GM18526 (cell line): ENCODE results near the gene CST6.

ENCODE experiments used
- POLR2A ChIP-seq: IDR thresholded peaks from 3 replicates; pipeline ENCODE4 v1.6.1; 2011; ENCODE audit not compliant: insufficient read length; ENCODE audit errors: extremely low read depth

Gene CST6

DNA sequence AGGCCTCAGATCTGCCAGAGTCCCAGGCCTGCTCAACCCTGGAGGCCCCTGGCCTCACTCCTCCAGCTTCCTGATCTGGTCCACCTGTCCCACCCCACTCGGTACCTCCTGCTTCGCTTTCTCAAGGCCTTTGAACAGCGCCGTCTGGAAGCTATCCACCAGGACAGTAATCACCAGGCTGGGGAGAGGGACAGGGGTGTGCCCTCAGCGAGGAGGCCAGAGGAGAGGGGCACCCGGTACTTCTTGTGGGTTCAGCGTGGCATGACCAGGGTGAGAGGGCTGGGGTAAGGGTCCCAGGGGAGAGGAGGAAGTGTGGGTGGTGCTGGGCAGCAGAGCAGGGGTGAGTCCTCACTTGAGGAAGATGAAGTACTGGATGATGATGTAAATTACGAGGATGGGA lies 8.4 kb downstream of the CST6 start:
- no peak for TF ChIP-seq POLR2A

DNA sequence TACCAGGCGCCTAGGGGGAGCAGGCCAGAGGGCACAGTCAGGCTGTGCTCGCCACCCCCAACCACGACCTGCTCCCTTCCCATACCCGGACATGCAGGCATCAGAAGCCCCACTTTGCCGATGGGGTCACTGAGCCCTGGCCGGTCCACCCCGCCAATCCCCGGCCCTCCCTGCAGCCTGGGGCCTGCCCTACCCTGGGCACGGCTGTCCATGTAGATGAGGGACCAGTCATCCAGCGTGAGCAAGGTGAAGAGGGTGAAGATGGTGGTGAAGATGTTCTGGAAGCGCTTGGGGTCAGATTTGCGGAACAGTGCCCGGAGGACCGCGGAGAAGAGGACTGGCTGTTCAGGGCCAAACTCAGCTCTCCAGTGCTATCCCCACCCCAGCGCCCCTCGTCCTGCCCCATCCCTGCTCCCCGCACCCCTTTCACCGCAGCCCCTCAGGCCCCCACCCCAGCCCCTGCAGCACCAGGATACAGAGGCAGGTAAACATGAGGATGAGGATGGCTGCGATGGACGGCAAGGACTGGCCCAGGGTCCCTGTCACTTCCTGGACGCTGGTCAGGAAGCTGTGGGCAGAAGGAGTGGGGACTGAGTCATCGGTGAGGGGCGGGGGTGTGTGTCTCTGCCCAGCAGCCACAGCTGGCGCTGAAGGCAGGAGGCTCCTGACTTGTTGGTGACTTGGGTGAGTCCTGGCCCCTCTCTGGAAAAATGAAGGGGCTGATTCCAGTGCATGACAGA lies 9.0 kb downstream of the CST6 start:
- TF ChIP-seq POLR2A = no peak

DNA sequence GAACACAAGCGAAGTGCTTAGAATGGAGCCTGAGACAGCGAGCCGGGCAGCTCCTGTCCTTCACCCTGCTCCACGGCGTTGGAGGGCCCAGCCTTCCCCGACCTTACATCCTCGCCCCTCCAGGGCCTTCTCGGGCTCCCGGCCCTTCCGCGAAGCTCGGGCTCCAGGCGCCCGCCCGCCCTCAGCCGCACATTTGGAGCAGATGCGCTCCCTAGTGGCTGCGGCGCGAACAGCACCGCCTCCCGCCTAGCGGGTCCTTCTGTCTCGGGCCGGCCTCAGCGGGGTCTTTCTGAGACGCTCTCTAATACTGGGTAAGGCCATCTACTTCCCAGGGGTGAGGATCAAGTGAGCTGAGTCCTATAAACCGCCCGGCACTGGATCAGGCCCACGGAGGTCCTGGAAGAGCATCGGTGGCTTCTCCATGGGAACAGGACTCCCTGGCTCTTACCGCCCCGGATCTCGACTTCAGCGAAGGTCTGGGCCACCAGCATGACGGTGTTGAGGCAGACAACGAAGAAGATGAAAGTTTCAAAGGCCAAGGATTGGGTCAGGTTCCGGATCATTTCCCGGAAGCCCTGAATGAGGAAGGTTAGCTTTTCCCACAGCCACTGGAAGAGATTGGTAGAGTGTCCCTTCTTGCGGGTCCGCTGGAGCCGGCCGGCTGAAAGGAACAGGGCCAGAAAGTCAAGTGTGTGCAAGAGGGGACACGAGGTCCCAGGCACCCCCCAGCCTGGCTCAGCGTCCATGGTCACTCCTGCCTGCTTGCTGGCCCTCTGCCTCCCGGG lies 10.8 kb downstream of the CST6 start:
- TF ChIP-seq POLR2A = no peak

DNA sequence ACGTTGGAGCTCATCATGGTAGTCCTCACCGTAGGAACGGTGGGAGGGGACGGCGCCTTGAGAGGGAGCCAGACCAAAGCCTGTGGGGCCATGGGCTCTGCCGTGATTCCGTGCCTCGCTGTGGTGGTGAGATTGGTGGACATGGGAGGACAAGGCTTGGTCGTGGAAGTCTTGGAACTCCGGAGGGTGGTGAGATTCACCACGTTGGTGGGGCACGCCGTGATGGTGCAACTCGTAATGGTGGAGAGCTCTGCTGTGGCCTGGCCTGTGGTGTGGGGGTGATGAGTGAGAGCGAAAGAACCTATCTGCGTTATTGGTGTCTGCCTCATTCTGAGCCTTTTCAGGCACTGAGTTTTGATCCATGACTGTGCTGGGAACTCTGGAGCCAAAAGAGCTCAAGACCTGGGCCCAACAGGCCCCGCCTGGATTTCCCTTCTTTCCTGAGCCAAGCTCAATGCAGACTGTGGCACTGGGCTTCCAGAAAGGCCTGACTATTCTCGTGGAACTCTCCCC lies 14.3 kb downstream of the CST6 start, which contains the start of gene CATSPER1:
TSS of gene CATSPER1 (minus strand) at position 463 of the 513 bp plus-strand sequence. CDS start at position 363, 100 bp downstream.
- TF ChIP-seq POLR2A = no peak

DNA sequence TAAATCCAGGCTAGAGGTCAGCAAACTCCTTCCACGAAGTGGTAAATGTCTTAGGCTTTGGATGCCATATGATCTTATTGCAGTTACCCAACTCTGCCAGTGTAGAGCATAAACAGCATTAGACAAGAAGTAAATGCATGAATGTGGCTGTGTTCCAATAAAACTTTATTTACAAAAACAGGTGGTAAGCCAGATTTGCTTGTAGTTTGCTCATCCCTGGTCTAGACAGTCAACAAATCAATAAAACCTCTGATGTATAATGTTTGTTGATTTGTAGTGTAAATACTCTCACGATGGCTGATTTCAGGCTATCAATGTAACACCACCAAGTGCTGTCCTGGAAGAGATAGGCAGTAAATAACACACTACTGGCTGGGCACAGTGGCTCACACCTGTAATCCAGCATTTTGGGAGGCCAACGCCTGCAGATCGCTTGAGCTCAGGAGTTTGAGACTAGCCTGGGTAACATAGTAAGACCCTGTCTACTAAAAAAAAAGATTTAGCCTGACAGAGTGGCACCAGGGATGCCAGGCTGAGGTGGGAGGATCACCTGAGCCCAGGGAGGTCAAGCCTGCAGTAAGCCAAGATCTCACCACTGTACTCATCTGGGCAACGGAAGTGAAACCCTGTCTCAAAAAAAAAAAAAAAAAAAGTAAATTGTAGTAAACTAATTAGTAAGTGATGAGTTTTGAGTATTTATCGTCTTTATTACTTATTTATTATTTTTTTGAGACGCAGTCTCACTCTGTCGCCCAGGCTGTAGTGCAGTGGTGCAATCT lies 21.3 kb downstream of the CST6 start:
- TF ChIP-seq POLR2A = no peak

DNA sequence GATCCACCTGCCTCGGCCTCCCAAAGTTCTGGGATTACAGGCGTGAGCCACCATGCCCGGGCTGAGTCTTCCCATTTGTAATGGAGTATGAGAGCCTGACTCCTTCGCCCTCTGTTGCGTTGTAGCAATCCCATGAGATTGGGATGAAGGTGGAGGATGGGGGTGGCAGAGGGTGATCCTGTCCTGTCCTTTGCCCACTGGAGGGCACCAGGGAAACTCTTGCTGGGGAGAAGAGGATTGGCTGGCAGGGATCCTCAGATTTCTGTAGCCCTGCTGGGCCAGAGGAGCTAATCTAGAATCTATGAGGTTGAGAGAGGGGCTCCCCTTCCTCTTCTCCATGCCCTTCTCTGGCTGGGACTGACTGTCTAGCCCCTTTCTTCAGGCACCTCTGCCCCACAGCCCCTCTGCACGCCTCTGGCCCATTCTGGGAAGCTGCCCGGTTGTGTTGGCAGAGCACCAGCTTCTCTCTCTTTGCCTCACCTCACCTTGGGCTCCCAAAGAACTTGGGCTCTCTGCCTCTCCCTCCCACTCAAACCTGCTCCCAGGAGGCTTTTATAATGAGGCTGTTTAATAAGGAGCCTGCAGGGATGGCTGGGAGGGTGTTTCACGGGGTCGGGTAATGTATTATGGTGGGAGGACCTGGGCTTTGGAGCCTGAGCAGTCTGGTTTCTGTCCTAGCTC lies 24.0 kb downstream of the CST6 start:
- no peak for TF ChIP-seq POLR2A

DNA sequence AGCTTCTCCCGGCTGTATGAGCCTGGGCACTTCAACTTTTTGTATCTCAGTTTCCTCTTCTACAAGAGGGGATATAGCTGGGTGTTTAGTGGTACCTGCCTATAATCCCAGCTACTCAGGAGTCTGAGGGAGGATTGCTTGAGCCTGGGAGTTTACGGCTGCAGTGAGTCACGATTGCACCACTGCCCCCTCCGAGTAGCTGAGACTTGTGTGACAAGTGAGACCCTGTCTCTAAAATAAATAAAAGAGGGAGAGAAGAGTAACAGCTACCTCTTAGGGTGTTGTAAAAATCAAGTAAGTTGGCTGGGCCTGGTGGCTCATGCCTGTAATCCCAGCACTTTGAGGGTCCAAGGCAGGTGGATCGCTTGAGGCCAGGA lies 24.5 kb downstream of the CST6 start:
- TF ChIP-seq POLR2A = no peak

DNA sequence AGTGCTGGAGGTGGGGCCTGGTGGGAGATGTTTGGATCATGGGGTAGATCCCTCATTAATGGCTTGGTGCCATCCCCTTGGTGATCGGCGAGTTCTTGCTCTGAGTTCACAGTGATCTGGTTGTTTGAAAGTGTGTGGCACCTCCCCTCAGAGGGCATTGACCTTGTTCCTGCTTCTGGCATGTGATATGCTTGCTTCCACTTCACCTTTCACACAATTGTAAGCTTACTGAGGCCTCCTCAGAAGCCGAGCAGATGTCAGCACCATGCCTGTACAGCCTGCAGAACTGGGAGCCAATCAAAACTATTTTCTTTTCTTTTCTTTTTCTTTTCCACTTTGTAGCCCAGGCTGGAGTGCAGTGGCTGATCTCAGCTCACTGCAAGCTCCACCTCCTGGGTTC lies 25.5 kb downstream of the CST6 start:
- no peak for TF ChIP-seq POLR2A

DNA sequence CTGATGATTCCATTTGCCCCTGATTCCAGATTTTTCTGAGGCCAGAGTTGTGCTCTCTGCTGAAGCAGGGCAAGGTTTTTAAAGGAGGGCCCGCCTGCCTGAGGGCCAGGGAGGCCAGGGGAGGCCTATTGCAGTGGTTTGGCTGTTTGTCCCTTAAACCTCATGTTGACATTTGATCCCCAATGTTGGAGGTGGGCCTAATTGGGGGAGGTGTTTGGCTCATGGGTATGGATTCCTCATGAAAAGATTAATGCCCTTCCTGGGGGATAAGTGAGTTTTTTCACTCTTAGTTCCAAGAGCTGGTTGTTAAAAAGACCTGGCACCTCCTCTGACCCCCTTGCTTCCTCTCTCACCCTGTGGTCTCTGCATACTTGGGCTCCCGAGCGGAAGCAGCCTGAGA lies 28.0 kb downstream of the CST6 start:
- no peak for TF ChIP-seq POLR2A

DNA sequence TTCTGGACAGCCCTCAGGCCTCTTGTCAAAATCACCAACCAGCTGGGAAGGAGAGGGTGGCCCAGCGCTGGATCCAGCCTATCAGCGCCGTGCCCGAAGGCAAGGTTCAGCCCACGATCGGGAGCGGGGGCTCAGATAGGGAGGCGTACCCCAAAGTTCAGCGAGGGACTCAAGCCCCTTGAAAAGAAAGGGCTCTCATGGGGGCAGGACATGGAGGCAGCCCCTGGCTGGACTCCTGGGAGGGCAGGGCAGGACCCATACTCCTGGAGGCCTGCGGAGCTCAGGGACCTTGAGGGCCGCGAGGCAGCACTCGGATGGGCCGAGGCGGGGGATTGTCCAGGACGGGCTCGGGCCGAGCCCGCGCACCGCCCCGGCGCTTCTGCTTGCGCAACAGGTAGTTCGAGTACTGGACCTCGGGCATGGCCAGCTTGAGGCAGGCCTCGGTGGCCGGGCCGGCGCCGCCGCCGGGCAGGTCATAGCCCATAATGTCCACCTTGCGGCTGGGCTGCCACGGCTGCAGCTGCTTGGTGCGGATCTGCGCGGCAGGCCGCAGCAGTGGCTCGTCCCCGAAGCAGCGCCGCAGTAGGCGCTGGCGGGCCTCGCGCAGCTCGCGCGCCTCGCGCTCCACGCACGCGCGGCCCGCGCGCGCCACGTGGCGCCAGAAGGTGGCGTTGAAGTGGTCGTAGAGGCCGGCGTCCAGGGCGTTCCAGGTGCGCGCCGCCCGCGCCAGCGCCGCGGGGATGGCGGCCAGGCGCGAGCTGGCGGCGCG lies 30.6 kb downstream of the CST6 start:
- TF ChIP-seq POLR2A = no peak

DNA sequence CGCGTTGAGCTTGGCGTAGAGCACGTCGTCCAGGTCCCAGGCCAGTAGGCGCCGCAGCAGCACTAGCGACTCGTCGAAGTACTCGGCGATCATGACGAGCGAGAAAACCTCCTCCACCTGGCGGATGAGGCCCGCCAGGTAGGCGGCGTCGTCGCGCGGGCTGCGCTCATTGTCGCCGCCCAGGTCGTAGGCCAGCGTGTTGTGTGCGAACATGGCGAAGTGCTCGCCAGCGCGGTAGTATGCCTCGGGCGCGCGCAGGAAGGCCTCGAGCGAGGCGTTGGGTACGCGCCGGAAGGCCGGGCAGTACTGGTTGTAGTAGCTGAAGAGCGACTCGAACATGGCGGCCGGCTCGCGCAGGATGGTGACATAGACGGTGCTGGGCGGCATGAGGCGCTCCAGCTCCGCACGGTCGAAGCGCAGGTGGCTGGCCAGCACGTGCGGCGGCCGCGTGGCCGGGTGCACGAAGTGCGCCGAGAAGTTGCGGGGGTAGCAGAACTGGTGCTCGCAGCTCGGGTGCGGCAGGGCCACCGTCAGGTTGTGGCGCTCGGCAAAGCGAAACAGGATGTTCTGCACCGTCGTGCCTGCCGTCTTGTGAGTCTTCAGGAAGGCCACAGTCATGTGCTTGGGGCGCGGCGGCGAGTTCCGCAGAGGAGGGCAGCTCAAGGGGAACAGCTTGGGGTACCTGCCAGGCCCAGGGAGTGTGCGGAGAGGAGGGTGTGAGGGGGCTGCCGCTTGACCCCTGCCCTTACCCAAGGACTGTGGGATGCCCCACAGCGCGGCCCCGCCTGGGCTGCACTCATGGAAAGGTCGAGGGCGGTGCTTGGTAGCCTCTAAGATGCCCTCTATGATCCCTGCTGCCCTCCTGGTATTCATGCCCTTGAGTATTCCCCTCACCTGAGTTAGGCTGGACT lies 31.4 kb downstream of the CST6 start:
- no peak for TF ChIP-seq POLR2A

DNA sequence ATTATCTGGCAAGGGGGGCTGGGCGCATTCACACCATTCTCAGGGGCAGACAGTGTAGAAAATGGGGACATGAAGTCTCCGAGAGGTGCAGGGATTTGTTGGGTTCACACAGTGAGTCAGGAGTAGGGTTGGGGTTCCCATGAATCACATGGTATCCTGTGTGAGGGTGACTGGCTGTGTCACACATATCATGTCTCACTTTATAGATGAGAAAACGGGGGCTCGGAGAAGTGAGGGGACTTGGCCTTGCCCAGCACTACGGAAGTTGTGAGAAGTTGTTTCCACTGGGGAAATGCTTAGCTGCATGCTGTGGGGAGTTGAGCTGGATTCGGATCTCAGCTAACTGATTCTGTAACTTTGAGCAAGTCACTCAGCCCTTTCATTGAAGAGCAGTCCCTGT lies 32.9 kb downstream of the CST6 start:
- TF ChIP-seq POLR2A = no peak

DNA sequence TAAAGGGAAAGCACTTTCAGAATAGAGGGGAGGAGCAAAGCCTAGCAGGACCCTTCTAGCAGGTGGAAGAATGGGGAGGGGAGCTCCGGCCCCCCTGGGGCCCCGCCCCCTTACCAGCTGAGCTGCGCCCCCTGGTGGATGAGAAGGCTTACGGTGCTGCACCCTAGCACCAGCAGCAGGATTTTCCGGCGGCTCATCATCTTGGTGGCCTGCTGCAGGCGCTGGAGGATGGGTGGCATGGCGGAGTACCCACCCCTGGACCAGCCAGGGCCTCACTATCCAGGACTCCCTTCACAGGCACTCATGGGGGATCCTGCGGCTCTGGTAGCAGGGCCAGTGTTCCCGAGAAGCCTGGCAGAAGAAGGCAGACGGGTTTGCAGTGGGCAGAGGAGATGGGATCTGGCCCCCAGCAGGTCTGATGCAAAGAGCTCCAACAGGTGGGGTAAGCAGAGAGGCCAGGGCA lies 33.4 kb downstream of the CST6 start:
- TF ChIP-seq POLR2A = no peak
